GM19043 (cell line): Measurements from ENCODE around the gene GRHL3.
"Not testable (repeated sequence)": the region's sequence is repeated elsewhere in the genome, so short reads cannot be mapped to it uniquely, and the experiment has no call there.

Source experiments
- ATAC-seq: cut with Tn5 transposase; IDR thresholded peaks from one replicate; pipeline ENCODE4 v1.9.1; 2021; ENCODE audit warnings: low read depth; ENCODE audit not compliant: unreplicated experiment

Gene GRHL3

GRCh38 chr1:24319312-24319863 is at the start of gene GRHL3:
GRHL3 (plus strand) TSS chr1:24319357; CDS start chr1:24319552, 195 bp downstream.
- ATAC-seq, result no peak

- ATAC-seq, result not testable (repeated sequence)
Measured at GRCh38 chr1:24274203-24275103, 44.7 kb upstream of the GRHL3 start.

GRCh38 chr1:24275104-24275410 is 44.1 kb upstream of the GRHL3 start:
- ATAC-seq, result no peak

- ATAC-seq, result no peak
Measured at GRCh38 chr1:24275510-24275909, 43.6 kb upstream of the GRHL3 start.

- no peak for ATAC-seq
Measured at GRCh38 chr1:24276791-24277190, 42.4 kb upstream of the GRHL3 start.

GRCh38 chr1:24277420-24278169 is 41.6 kb upstream of the GRHL3 start:
- ATAC-seq, result no peak

GRCh38 chr1:24278726-24279125 is 40.4 kb upstream of the GRHL3 start:
- ATAC-seq, result no peak

GRCh38 chr1:24279590-24280232 is 39.4 kb upstream of the GRHL3 start:
- no peak for ATAC-seq

- no peak for ATAC-seq
Measured at GRCh38 chr1:24281591-24281990, 37.6 kb upstream of the GRHL3 start.

- ATAC-seq, result no peak
Measured at GRCh38 chr1:24282491-24282890, 36.7 kb upstream of the GRHL3 start.

- no peak for ATAC-seq
Measured at GRCh38 chr1:24283326-24284155, 35.6 kb upstream of the GRHL3 start.

- no peak for ATAC-seq
Measured at GRCh38 chr1:24284156-24284471, 35.0 kb upstream of the GRHL3 start.

- no peak for ATAC-seq
Measured at GRCh38 chr1:24285231-24285630, 33.9 kb upstream of the GRHL3 start.

GRCh38 chr1:24286246-24287010 is 32.7 kb upstream of the GRHL3 start:
- ATAC-seq, result no peak

- ATAC-seq, result not testable (repeated sequence)
Measured at GRCh38 chr1:24287779-24288178, 31.4 kb upstream of the GRHL3 start.

- no peak for ATAC-seq
Measured at GRCh38 chr1:24288479-24288878, 30.7 kb upstream of the GRHL3 start.

- no peak for ATAC-seq
Measured at GRCh38 chr1:24289937-24290595, 29.1 kb upstream of the GRHL3 start.

- ATAC-seq, result no peak
Measured at GRCh38 chr1:24290933-24291487, 28.1 kb upstream of the GRHL3 start.

GRCh38 chr1:24292103-24292502 is 27.1 kb upstream of the GRHL3 start:
- no peak for ATAC-seq
